K562 (cell line): Measurements from ENCODE around the gene NME7. TPM values are rescaled to one million over a fixed set of nuclear protein-coding genes. Genes with fewer than 3 reads are reported as not detected.

Source experiments
- ADNP ChIP-seq: fragments of 200-800 bp; sonication (Bioruptor generic); IDR thresholded peaks from 2 replicates; pipeline ENCODE4 v1.6.1; 2016; ENCODE audit warnings: missing genetic modification characterization, missing compliant biosample characterization
- DPF2 ChIP-seq: fragments of 450-650 bp; IDR thresholded peaks from 2 replicates; pipeline ENCODE4 v1.6.1; 2016
- EP400 ChIP-seq: fragments of 450-650 bp; IDR thresholded peaks from 2 replicates; pipeline ENCODE4 v1.6.1; 2017; ENCODE audit warnings: antibody characterized with exemption, mild to moderate bottlenecking, moderate library complexity
- FIP1L1 ChIP-seq: fragments of 200-400 bp; formaldehyde crosslinking; IDR thresholded peaks from 2 replicates; pipeline ENCODE4 v1.6.1; 2018; ENCODE audit warnings: mild to moderate bottlenecking, low read depth, low read length; ENCODE audit not compliant: poor library complexity, severe bottlenecking
- KLF16 ChIP-seq: IDR thresholded peaks from 2 replicates; pipeline ENCODE4 v1.6.1; 2016; ENCODE audit warnings: antibody characterized with exemption
- LCOR ChIP-seq: sonication (generic); formaldehyde crosslinking; IDR thresholded peaks from 2 replicates; pipeline ENCODE4 v1.8.0; 2022; ENCODE audit warnings: mild to moderate bottlenecking, missing genetic modification reagents
- MAFF ChIP-seq: IDR thresholded peaks from 2 replicates; pipeline ENCODE4 v1.6.1; 2012; ENCODE audit warnings: low read length, improper control_type of control experiment
- MAFK ChIP-seq: IDR thresholded peaks from 2 replicates; pipeline ENCODE4 v1.6.1; 2011; ENCODE audit warnings: low read length, improper control_type of control experiment
- MEIS2 ChIP-seq: fragments of 450-650 bp; IDR thresholded peaks from 2 replicates; pipeline ENCODE4 v1.6.1; 2014; ENCODE audit warnings: mild to moderate bottlenecking; ENCODE audit not compliant: partially characterized antibody
- MTA2 ChIP-seq: fragments of 450-650 bp; IDR thresholded peaks from 2 replicates; pipeline ENCODE4 v1.6.1; 2016; ENCODE audit warnings: low read depth
- POLR3A ChIP-seq: IDR thresholded peaks from 2 replicates; pipeline ENCODE4 v1.6.1; 2011; ENCODE audit warnings: borderline replicate concordance, mild to moderate bottlenecking, moderate library complexity; ENCODE audit not compliant: insufficient read length, insufficient read depth; ENCODE audit errors: extremely low read depth
- RFX1 ChIP-seq: fragments of 450-650 bp; IDR thresholded peaks from 2 replicates; pipeline ENCODE4 v1.6.1; 2016; ENCODE audit warnings: mild to moderate bottlenecking, moderate library complexity
- SETDB1 ChIP-seq: IDR thresholded peaks from one replicate; pipeline ENCODE4 v1.6.1; 2012; ENCODE audit warnings: low read length, control low read depth, inconsistent platforms
- TAF1 ChIP-seq: IDR thresholded peaks from 2 replicates; pipeline ENCODE4 v1.6.1; 2011; ENCODE audit warnings: mild to moderate bottlenecking, low read length, moderate library complexity; ENCODE audit not compliant: insufficient read depth, control insufficient read depth, severe bottlenecking; ENCODE audit errors: extremely low read depth
- XRCC3 ChIP-seq: fragments of 450-650 bp; IDR thresholded peaks from 2 replicates; pipeline ENCODE4 v1.6.1; 2017; ENCODE audit warnings: mild to moderate bottlenecking, moderate library complexity
- ZNF384 ChIP-seq: IDR thresholded peaks from 2 replicates; pipeline ENCODE4 v1.6.1; 2012; ENCODE audit warnings: low read depth, low read length, improper control_type of control experiment
- ZNF586 ChIP-seq: fragments of 450-650 bp; formaldehyde crosslinking; conservative IDR thresholded peaks from 2 replicates; pipeline ENCODE4 v1.4.0; 2020; ENCODE audit warnings: mild to moderate bottlenecking, moderate library complexity
- polyA plus RNA-seq, 8 experiments: library from polyadenylated mRNA; depleted of rRNA in 4 of 8; stranded (reverse) in 5 of 8; unstranded in 3 of 8; fragments of >200 nt; fragmentation: Nextera tagmentation in 2 of 8; fragmentation: Illumina TruSeq in 1 of 8; extraction: Ambion mirVana in 2 of 8; extraction: Trizol in 1 of 8; gene quantifications; 2 replicates each; pipeline versions ENCODE4 v1.2.1 to v1.2.3, GENCODE V29; 2011 to 2014; ENCODE audit warnings: inconsistent platforms in 1 of 8, missing spikeins in 1 of 8
- total RNA-seq, 7 experiments: library from RNA; depleted of rRNA in 6 of 7; stranded (reverse); fragments of >200 nt in 6 of 7; fragmentation: Illumina TruSeq in 2 of 7; extraction: Trizol in 2 of 7; gene quantifications; 2 replicates each; pipeline versions ENCODE4 v1.2.1 to v1.2.3, GENCODE V29; 2011 to 2021; ENCODE audit warnings: low replicate concordance in 1 of 7
- TF ChIP-seq, protein P1 (sequence below): fragments of 200-800 bp; sonication (Bioruptor generic); IDR thresholded peaks from 2 replicates; pipeline ENCODE4 v1.6.1; 2016; ENCODE audit warnings: missing genetic modification characterization, missing compliant biosample characterization
- TF ChIP-seq, protein P2 (sequence below): fragments of 450-650 bp; conservative IDR thresholded peaks from 2 replicates; pipeline ENCODE4 v1.6.1; 2016; ENCODE audit warnings: missing genetic modification characterization, low read depth, mild to moderate bottlenecking, missing compliant biosample characterization, moderate library complexity
- TF ChIP-seq, protein P3 (sequence below), 3 experiments: IDR thresholded peaks in 2 of 3; conservative IDR thresholded peaks in 1 of 3; 2 replicates each; pipeline ENCODE4 v1.5.1; 2011 to 2012; ENCODE audit warnings: low read length in 3 of 3, mild to moderate bottlenecking in 3 of 3, control low read depth in 2 of 3, improper control_type of control experiment in 1 of 3, inconsistent platforms in 1 of 3, low read depth in 1 of 3, mixed read lengths in 1 of 3, moderate library complexity in 1 of 3; ENCODE audit not compliant: insufficient read depth in 2 of 3
- TF ChIP-seq, protein P4 (sequence below): fragments of 450-650 bp; formaldehyde crosslinking; IDR thresholded peaks from 2 replicates; pipeline ENCODE4 v1.4.0; 2020; ENCODE audit warnings: mild to moderate bottlenecking, moderate library complexity

Gene NME7
- total and polyA plus RNA-seq, 9 of the 15 experiments (the other 6 are each of a cell fraction or from before 2014, with no cell fraction given) = 7.9 to 43.2 (median 23.9) TPM

DNA sequence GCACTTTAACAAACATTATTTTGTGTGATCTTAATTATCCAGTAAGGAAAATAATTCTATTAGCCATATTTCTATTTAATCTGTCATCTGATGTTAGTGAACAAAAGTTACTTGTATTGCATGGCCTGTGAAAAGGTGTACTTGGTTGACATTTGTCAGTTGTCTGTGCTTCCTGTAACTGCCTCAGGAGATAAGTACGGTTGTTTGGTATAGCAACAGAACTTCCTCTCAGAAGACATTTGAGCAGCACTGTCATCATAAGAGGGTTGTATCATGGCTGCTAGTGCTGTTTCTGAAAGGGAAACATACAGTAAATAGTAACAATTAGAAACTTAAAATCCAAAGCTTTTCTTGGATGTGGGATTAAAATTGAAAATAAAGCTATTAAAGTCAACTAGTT is 3.8 kb upstream of the NME7 start (continued):
- TF ChIP-seq, protein P1, sequence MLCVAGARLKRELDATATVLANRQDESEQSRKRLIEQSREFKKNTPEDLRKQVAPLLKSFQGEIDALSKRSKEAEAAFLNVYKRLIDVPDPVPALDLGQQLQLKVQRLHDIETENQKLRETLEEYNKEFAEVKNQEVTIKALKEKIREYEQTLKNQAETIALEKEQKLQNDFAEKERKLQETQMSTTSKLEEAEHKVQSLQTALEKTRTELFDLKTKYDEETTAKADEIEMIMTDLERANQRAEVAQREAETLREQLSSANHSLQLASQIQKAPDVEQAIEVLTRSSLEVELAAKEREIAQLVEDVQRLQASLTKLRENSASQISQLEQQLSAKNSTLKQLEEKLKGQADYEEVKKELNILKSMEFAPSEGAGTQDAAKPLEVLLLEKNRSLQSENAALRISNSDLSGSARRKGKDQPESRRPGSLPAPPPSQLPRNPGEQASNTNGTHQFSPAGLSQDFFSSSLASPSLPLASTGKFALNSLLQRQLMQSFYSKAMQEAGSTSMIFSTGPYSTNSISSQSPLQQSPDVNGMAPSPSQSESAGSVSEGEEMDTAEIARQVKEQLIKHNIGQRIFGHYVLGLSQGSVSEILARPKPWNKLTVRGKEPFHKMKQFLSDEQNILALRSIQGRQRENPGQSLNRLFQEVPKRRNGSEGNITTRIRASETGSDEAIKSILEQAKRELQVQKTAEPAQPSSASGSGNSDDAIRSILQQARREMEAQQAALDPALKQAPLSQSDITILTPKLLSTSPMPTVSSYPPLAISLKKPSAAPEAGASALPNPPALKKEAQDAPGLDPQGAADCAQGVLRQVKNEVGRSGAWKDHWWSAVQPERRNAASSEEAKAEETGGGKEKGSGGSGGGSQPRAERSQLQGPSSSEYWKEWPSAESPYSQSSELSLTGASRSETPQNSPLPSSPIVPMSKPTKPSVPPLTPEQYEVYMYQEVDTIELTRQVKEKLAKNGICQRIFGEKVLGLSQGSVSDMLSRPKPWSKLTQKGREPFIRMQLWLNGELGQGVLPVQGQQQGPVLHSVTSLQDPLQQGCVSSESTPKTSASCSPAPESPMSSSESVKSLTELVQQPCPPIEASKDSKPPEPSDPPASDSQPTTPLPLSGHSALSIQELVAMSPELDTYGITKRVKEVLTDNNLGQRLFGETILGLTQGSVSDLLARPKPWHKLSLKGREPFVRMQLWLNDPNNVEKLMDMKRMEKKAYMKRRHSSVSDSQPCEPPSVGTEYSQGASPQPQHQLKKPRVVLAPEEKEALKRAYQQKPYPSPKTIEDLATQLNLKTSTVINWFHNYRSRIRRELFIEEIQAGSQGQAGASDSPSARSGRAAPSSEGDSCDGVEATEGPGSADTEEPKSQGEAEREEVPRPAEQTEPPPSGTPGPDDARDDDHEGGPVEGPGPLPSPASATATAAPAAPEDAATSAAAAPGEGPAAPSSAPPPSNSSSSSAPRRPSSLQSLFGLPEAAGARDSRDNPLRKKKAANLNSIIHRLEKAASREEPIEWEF (CRISPR knock-in tag) = no peak
- no peak for TF ChIP-seq FIP1L1
- no peak for TF ChIP-seq POLR3A
- TF ChIP-seq TAF1 = peak; percentile 16
- TF ChIP-seq RFX1 = peak; percentile 12; the same call in 1 of the 2 replicates
- no peak for TF ChIP-seq MAFK
- TF ChIP-seq ZNF586 (CRISPR knock-in tag) = no peak
- no peak for TF ChIP-seq ZNF384
- TF ChIP-seq LCOR (CRISPR knock-in tag) = no peak
- TF ChIP-seq, protein P2, sequence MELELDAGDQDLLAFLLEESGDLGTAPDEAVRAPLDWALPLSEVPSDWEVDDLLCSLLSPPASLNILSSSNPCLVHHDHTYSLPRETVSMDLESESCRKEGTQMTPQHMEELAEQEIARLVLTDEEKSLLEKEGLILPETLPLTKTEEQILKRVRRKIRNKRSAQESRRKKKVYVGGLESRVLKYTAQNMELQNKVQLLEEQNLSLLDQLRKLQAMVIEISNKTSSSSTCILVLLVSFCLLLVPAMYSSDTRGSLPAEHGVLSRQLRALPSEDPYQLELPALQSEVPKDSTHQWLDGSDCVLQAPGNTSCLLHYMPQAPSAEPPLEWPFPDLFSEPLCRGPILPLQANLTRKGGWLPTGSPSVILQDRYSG (tag) = no peak
- TF ChIP-seq, protein P3, sequence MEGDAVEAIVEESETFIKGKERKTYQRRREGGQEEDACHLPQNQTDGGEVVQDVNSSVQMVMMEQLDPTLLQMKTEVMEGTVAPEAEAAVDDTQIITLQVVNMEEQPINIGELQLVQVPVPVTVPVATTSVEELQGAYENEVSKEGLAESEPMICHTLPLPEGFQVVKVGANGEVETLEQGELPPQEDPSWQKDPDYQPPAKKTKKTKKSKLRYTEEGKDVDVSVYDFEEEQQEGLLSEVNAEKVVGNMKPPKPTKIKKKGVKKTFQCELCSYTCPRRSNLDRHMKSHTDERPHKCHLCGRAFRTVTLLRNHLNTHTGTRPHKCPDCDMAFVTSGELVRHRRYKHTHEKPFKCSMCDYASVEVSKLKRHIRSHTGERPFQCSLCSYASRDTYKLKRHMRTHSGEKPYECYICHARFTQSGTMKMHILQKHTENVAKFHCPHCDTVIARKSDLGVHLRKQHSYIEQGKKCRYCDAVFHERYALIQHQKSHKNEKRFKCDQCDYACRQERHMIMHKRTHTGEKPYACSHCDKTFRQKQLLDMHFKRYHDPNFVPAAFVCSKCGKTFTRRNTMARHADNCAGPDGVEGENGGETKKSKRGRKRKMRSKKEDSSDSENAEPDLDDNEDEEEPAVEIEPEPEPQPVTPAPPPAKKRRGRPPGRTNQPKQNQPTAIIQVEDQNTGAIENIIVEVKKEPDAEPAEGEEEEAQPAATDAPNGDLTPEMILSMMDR (IDR thresholded peaks at IDR 0.05 in 2 of 3, conservative IDR thresholded peaks at IDR 0.05 in 1 of 3; ENCODE audit: insufficient read depth in 2 of 3, low read depth in 1 of 3, low read length in 3 of 3) = no peak
- TF ChIP-seq MAFF = no peak
- TF ChIP-seq MEIS2 = peak; percentile 63
- TF ChIP-seq XRCC3 = no peak
- TF ChIP-seq SETDB1 = no peak
- no peak for TF ChIP-seq ADNP (tag)
- TF ChIP-seq KLF16 = no peak
- TF ChIP-seq EP400 = 0 out of 2 replicates have a peak, but pooled peaks have one; percentile 11
- TF ChIP-seq, protein P4, sequence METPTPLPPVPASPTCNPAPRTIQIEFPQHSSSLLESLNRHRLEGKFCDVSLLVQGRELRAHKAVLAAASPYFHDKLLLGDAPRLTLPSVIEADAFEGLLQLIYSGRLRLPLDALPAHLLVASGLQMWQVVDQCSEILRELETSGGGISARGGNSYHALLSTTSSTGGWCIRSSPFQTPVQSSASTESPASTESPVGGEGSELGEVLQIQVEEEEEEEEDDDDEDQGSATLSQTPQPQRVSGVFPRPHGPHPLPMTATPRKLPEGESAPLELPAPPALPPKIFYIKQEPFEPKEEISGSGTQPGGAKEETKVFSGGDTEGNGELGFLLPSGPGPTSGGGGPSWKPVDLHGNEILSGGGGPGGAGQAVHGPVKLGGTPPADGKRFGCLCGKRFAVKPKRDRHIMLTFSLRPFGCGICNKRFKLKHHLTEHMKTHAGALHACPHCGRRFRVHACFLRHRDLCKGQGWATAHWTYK (CRISPR knock-in tag) = no peak
- 0 out of 2 replicates have a peak, but pooled peaks have one; percentile 15 for TF ChIP-seq DPF2
- TF ChIP-seq MTA2 = no peak
